ENCODE results near the gene EIPR1.

The EIPR1 gene

DNA sequence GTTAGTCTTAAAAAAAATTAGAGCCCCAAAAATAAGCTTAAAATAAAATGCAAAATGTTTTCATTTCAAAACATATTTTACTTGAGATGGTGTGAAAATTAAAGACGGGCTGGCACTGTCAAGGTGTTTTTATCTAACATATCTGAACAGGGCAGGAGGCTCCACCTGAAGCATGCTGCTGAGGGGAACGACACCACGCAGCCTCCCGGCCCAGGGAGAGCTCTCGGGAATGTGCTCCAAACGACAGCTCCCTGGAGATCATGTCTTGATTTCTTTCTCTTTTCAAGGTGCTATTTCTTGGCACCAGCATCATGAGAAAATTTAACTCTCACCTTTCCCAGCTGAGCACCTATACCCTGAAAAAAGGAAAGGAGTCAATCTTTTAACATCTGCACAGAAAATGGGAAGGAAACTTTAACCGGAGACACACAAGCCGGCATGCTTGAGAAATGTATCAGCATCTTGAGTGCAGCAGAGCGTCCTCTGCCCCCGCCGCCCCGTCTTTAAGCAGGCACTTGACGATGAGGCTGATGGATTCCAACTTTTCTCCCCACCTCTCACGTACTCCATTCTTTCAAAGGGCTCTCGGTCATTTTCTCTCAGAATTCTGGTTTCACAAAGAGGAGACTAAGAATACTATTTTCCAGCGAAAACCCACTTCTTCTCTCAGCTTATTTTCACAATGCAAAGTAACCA, 56.6 kb downstream of the EIPR1 start:
- TF ChIP-seq, protein P1, sequence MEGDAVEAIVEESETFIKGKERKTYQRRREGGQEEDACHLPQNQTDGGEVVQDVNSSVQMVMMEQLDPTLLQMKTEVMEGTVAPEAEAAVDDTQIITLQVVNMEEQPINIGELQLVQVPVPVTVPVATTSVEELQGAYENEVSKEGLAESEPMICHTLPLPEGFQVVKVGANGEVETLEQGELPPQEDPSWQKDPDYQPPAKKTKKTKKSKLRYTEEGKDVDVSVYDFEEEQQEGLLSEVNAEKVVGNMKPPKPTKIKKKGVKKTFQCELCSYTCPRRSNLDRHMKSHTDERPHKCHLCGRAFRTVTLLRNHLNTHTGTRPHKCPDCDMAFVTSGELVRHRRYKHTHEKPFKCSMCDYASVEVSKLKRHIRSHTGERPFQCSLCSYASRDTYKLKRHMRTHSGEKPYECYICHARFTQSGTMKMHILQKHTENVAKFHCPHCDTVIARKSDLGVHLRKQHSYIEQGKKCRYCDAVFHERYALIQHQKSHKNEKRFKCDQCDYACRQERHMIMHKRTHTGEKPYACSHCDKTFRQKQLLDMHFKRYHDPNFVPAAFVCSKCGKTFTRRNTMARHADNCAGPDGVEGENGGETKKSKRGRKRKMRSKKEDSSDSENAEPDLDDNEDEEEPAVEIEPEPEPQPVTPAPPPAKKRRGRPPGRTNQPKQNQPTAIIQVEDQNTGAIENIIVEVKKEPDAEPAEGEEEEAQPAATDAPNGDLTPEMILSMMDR (conservative IDR thresholded peaks at IDR 0.05; ENCODE audit: low read length): no peak
- no peak for DNase-seq (ENCODE audit: low read depth)
- no peak overlapping the region for H3K4me3 ChIP-seq (ENCODE audit: low read length)

DNA sequence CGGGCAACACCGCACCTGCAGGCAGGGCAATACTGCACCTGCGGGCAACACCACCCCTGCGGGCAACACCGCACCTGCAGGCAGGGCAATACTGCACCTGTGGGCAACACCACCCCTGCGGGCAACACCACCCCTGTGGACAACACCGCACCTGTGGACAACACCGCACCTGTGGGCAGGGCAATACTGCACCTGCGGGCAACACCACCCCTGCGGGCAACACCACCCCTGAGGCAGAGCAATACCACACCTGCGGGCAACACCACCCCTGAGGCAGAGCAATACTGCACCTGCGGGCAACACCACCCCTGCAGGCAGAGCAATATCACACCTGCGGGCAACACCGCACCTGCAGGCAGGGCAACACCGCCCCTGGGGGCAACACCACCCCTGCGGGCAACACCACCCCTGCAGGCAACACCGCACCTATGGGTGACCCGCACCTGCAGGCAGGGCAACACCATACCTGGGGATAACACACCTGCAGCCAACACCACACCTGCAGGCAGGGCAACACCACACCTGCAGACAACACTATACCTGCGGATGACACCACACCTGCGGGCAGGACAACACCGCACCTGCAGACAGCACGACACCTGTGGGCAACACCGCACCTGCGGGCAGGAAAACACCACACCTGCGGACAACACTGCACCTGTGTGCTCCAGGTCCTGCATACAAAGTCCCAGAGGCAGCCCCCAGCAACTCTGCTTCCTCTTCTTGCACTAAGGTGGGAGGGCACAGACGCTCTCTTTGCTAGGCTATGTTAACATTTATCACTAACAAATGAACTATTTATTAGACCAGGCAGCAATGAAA, 57.7 kb downstream of the EIPR1 start:
- H3K4me3 ChIP-seq (ENCODE audit: low read length): no peak overlapping the region
- no peak for DNase-seq (ENCODE audit: low read depth)
- TF ChIP-seq, protein P1 (conservative IDR thresholded peaks at IDR 0.05; ENCODE audit: low read length): no peak

DNA sequence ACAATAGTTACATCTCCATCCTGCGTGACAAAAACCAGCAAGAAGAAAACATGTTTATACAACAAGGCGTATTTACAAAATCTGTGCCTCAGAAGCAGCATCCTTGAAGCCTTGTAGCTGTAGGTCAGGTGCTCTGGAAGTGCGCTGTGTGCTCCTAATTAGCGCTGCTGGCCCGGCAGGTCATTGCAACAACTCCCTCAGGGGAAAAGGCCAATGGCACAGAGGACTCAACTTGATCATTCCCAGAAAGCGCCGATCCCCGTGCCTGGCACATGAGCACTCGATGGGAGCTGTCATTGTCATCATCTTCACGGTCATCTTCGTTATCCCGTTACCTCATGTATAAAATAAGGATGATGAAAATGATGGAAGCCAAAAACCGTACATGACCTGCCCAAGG, 58.5 kb downstream of the EIPR1 start:
- no peak overlapping the region for H3K4me3 ChIP-seq (ENCODE audit: low read length)
- TF ChIP-seq, protein P1 (conservative IDR thresholded peaks at IDR 0.05; ENCODE audit: low read length): no peak
- DNase-seq (ENCODE audit: low read depth): no peak

DNA sequence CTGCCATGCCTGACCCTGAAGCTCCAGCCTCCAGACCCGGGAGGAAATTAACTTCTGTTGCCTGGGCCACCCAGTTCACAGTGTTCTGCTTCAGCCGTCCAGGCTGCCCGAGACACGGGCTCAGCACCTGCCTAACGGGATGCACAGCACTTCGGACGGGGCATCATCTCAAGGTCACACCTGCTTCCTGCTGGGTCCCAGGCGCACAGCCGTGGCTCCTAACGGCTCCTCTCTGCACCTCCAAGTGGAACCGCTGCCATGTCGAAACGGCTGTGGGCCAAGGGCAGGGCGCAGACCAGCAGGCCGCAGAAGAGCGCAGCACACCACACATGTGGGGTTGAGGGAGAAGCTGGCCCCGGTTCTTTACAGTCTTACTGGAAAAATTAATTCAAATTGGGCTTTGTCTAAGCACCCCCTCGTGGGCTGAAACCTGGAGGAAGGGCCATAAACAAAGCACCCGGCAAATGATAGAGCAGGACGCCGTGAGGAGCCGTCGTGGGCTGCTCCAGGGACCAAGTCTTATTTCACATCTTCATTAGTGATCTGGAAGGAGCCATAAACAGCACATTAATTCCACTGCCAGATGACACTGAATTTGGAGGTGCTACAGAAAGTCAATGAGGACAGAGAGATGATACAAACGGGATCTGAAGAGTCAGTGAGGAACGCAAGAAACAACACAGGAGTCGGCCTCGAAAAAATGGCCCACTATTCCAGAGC, 59.6 kb downstream of the EIPR1 start:
- TF ChIP-seq, protein P1 (conservative IDR thresholded peaks at IDR 0.05; ENCODE audit: low read length): no peak
- H3K4me3 ChIP-seq (ENCODE audit: low read length): no peak overlapping the region
- no peak for DNase-seq (ENCODE audit: low read depth)

DNA sequence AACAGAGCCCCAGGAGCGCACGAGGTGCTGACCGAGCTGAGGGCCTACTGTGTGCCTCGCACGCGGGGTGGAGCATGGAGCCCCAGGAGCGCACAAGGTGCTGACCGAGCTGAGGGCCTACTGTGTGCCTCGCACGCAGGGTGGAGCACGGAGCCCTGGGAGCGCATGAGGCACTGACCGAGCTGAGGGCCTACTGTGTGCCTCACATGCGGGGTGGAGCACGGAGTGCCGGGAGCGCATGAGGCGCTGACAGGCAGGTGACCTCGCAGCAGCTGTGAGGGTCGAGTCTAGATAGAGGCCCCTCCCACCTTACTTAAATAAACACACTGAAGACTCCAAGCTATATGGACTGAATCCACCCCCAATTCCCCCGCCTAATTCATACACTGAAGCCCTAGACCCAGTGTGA, 60.3 kb downstream of the EIPR1 start:
- no peak overlapping the region for H3K4me3 ChIP-seq (ENCODE audit: low read length)
- DNase-seq (ENCODE audit: low read depth): no peak
- TF ChIP-seq, protein P1 (conservative IDR thresholded peaks at IDR 0.05; ENCODE audit: low read length): no peak

DNA sequence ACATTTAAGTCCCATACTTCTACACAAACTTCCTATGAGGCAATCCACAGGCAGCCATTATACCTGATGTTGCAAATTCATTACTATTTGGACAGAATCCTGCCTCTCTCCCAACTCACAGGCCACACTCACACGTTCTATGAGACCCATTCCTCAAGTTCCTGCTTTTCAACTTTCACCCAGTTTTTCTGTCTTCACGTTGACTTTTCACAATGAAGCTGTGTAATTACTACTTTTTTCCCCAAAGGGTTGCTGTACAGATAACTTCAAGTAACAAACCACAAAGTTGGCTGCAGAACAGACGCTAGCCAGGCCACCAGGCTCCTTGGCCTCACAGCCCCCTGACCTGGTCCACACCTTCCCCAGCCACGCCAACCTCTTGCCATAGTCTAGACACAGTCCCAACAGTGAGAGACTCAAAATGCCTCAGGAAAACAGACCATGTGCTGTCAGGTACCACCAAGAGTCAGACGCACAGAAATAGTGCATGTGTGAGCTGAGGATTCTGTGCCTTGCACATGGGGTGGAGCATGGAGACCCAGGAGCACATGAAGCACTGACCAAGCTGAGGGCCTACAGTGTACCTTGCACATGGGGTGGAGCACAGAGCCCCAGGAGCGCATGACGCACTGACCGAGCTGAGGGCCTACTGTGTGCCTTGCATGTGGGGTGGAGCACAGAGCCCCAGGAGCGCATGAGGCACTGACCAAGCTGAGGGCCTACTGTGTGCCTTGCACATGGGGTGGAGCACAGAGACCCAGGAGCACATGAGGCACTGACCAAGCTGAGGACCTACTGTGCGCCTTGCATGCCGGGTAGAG, 61.0 kb downstream of the EIPR1 start:
- TF ChIP-seq, protein P1 (conservative IDR thresholded peaks at IDR 0.05; ENCODE audit: low read length): no peak
- DNase-seq (ENCODE audit: low read depth): no peak
- no peak overlapping the region for H3K4me3 ChIP-seq (ENCODE audit: low read length)
